Smooth muscle cell (in vitro differentiated cells): ENCODE measurements around the gene STXBP2. TPM values are rescaled to one million over a fixed set of nuclear protein-coding genes. Genes with fewer than 3 reads are reported as not detected.

Experiments used
- DNase-seq: peaks from one replicate; lab custom pipeline; 2025; ENCODE audit not compliant: unreplicated experiment; lab: John Stamatoyannopoulos, UW
- H2AFZ ChIP-seq: fragments of 200-600 bp; sonication (generic); 2 replicates; pipeline ENCODE4 v1.6.0; 2016; ENCODE audit warnings: antibody characterized with exemption, low read depth, mild to moderate bottlenecking
- H3F3A ChIP-seq: fragments of 200-600 bp; sonication (generic); 2 replicates; pipeline ENCODE4 v1.6.0; 2017; ENCODE audit warnings: antibody characterized with exemption, low read depth
- H3K27ac ChIP-seq: fragments of 200-600 bp; sonication (generic); 2 replicates; pipeline ENCODE4 v1.5.1; 2016; ENCODE audit warnings: low read depth, mild to moderate bottlenecking
- H3K27me3 ChIP-seq: fragments of 200-600 bp; sonication (generic); 2 replicates; pipeline ENCODE4 v1.6.1; 2016; ENCODE audit warnings: low read depth, mild to moderate bottlenecking
- H3K36me3 ChIP-seq: fragments of 200-600 bp; sonication (generic); 2 replicates; pipeline ENCODE4 v1.5.1; 2016; ENCODE audit warnings: low read depth
- H3K4me1 ChIP-seq: fragments of 200-600 bp; sonication (generic); 2 replicates; pipeline ENCODE4 v1.5.1; 2016; ENCODE audit warnings: low read depth
- H3K4me2 ChIP-seq: fragments of 200-600 bp; sonication (generic); 2 replicates; pipeline ENCODE4 v1.6.0; 2016; ENCODE audit warnings: mild to moderate bottlenecking
- H3K4me3 ChIP-seq: fragments of 200-600 bp; sonication (generic); 2 replicates; pipeline ENCODE4 v1.5.1; 2016; ENCODE audit warnings: mild to moderate bottlenecking
- H3K79me2 ChIP-seq: fragments of 200-600 bp; sonication (generic); 2 replicates; pipeline ENCODE4 v1.6.0; 2016; ENCODE audit warnings: low read depth, mild to moderate bottlenecking
- H3K9ac ChIP-seq: fragments of 200-600 bp; sonication (generic); 2 replicates; pipeline ENCODE4 v1.6.0; 2016; ENCODE audit warnings: low read depth
- H3K9me3 ChIP-seq: fragments of 200-600 bp; sonication (generic); replicated peaks from 2 replicates; pipeline ENCODE4 v1.5.1; 2016; ENCODE audit warnings: low read depth
- H4K20me1 ChIP-seq: fragments of 200-600 bp; sonication (generic); 2 replicates; pipeline ENCODE4 v1.6.0; 2016; ENCODE audit warnings: low read depth
- CTCF ChIP-seq: fragments of 200-600 bp; sonication (generic); IDR thresholded peaks from 2 replicates; pipeline ENCODE4 v1.5.1; 2017; ENCODE audit warnings: borderline replicate concordance, mild to moderate bottlenecking, antibody characterized with exemption; ENCODE audit not compliant: insufficient read depth, poor library complexity, severe bottlenecking
- WGBS: methylation state at CpG from one replicate; pipeline ENCODE4 v1.1.7; 2016; ENCODE audit warnings: low lambda C conversion rate; 5-methylcytosine and 5-hydroxymethylcytosine counted together
- polyA plus RNA-seq: library from polyadenylated mRNA; unstranded; fragments of >200 nt; fragmentation: Nextera tagmentation; extraction: Ambion mirVana; gene quantifications from 2 replicates; pipeline ENCODE4 v1.2.1, GENCODE V29; 2016
- total RNA-seq: library from RNA; depleted of rRNA; stranded (reverse); fragments of >200 nt; gene quantifications from 2 replicates; pipeline ENCODE4 v1.2.3, GENCODE V29; 2014

Gene STXBP2
- total and polyA plus RNA-seq, 2 experiments from 2014 or later = 17.8 to 32.7 TPM

GRCh38 chr19:7617172-7617571, 19.7 kb upstream of the STXBP2 start:
- no peak overlapping the region for H3K27ac ChIP-seq
- H3K27me3 ChIP-seq = no peaks in the 10 kb centered on the region
- no peaks in the 10 kb centered on the region for H3F3A ChIP-seq
- no peaks in the 10 kb centered on the region for H3K79me2 ChIP-seq
- no peak for DNase-seq
- H3K4me3 ChIP-seq = no peak overlapping the region
- H3K4me2 ChIP-seq = no peak overlapping the region
- WGBS = 99% methylated on average over 12 of the region's 12 CpGs
- H3K9ac ChIP-seq = no peak overlapping the region
- H3K36me3 ChIP-seq = no peaks in the 10 kb centered on the region
- no peak for TF ChIP-seq CTCF
- H3K4me1 ChIP-seq = no peaks in the 10 kb centered on the region
- H3K9me3 ChIP-seq = no peaks in the 10 kb centered on the region
- no peak overlapping the region for H2AFZ ChIP-seq
- no peaks in the 10 kb centered on the region for H4K20me1 ChIP-seq

GRCh38 chr19:7617735-7618134, 19.2 kb upstream of the STXBP2 start:
- H3K4me2 ChIP-seq = no peak overlapping the region
- no peak overlapping the region for H3K4me3 ChIP-seq
- no peak overlapping the region for H2AFZ ChIP-seq
- no peak overlapping the region for H3K27ac ChIP-seq
- no peaks in the 10 kb centered on the region for H4K20me1 ChIP-seq
- no peaks in the 10 kb centered on the region for H3K36me3 ChIP-seq
- 97% methylated on average over 28 of the region's 28 CpGs for WGBS
- TF ChIP-seq CTCF = no peak
- no peaks in the 10 kb centered on the region for H3K79me2 ChIP-seq
- no peaks in the 10 kb centered on the region for H3K4me1 ChIP-seq
- H3K9ac ChIP-seq = no peak overlapping the region
- H3K9me3 ChIP-seq = no peaks in the 10 kb centered on the region
- no peaks in the 10 kb centered on the region for H3K27me3 ChIP-seq
- H3F3A ChIP-seq = no peaks in the 10 kb centered on the region
- no peak for DNase-seq

- Histone ChIP-seq H3F3A (no peaks in the 10 kb centered on the region), H4K20me1 (no peaks in the 10 kb centered on the region), H3K9ac (no peak overlapping the region), H3K4me1 (no peaks in the 10 kb centered on the region), H3K79me2 (no peaks in the 10 kb centered on the region), H3K27ac (no peak overlapping the region), H3K36me3 (no peaks in the 10 kb centered on the region), H3K27me3 (no peaks in the 10 kb centered on the region), H3K4me2 (no peak overlapping the region), H3K4me3 (no peak overlapping the region), H2AFZ (no peak overlapping the region), H3K9me3 (no peaks in the 10 kb centered on the region)
- DNase-seq = no peak
- WGBS = 80% methylated on average over 4 of the region's 4 CpGs
- no peak for TF ChIP-seq CTCF
These were observed 18.6 kb upstream of the STXBP2 start for GRCh38 chr19:7618348-7618747.

- DNase-seq = no peak
- WGBS = 83% methylated on average over 21 of the region's 21 CpGs
These were observed 18.0 kb upstream of the STXBP2 start for GRCh38 chr19:7618771-7619510.

More at GRCh38 chr19:7618771-7619510, 18.0 kb upstream of the STXBP2 start:
- no peaks in the 10 kb centered on the region for H3K9me3 ChIP-seq
- no peaks in the 10 kb centered on the region for H3K4me1 ChIP-seq
- no peaks in the 10 kb centered on the region for H3K27me3 ChIP-seq
- no peak overlapping the region for H2AFZ ChIP-seq
- no peaks in the 10 kb centered on the region for H3F3A ChIP-seq
- no peak for TF ChIP-seq CTCF
- no peaks in the 10 kb centered on the region for H3K36me3 ChIP-seq
- H4K20me1 ChIP-seq = no peaks in the 10 kb centered on the region
- no peak overlapping the region for H3K27ac ChIP-seq
- H3K4me3 ChIP-seq = no peak overlapping the region
- H3K4me2 ChIP-seq = no peak overlapping the region
- H3K9ac ChIP-seq = no peak overlapping the region
- H3K79me2 ChIP-seq = no peaks in the 10 kb centered on the region
